Measurements from ENCODE around the gene ACTR1B.
"Not testable (repeated sequence)": the region's sequence is repeated elsewhere in the genome, so short reads cannot be mapped to it uniquely, and the experiment has no call there.

Gene ACTR1B

DNA sequence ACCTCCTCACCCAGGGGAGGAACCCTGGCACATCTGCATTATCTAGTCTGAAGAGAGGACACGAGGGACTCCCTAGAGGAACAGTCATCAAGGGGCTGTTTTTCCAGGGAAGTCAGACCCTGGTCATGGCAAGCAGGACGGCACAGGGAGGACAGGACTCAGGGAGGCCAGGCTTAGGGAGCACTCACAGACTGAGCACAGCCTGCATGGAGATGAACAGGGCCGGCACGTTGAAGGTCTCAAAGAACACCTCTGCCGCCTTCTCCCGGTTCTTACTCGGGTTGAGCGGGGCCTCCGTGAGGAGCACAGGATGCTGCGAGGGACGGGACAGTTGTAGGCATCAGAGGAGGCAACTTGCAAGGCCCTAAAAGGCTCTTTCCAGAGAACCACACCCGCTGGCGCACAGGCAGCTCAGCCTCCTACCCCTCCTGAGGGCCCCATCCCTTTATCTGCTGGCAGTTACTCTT is 5.1 kb downstream of the ACTR1B start:
- DNase-seq (ENCODE audit: low read depth, low spot score), result no peak

GRCh38 chr2:97657986-97658690 is 5.7 kb downstream of the ACTR1B start:
- no peak for DNase-seq (ENCODE audit: low read depth, low spot score)

DNA sequence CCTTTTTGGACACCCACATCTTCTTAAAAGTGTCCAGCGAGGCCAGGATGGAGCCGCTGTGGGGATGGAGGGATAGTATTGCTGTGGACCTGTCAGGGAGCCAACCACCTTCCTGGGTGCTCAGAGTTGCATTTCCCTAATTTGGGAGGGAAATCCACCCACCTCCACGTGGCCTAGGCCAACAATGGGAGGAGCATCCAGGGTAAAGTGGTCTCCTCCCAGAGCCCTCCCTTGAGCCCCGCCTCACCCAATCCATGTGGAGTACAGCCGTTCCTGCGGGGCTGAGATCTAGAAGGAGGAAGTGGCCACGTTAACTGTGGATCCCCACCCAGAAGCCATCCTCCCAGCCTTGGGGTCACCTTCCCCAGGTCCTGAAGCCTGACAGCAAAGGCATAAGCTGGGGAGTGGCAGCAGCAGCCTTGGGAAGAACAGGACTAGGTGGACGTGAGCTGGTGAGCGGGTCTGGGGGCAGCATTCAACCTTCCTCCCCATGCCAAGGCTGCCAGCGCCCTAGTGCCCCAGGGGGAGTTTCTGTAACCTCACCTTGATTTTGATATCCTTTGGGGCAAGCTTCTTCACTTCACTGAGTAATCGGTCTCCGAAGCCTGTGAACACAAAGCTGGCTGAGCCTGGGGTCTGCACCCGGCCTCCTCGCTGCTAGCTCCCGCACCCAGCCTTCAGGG is 6.8 kb downstream of the ACTR1B start:
- no peak for DNase-seq (ENCODE audit: low read depth, low spot score)

GRCh38 chr2:97656129-97656755 is 7.6 kb downstream of the ACTR1B start:
- no peak for DNase-seq (ENCODE audit: low read depth, low spot score)

- DNase-seq (ENCODE audit: low read depth, low spot score), result no peak
Observed at GRCh38 chr2:97654791-97655190, 9.1 kb downstream of the ACTR1B start.

- no peak for DNase-seq (ENCODE audit: low read depth, low spot score)
Observed at GRCh38 chr2:97654309-97654708, 9.5 kb downstream of the ACTR1B start.

- no peak for DNase-seq (ENCODE audit: low read depth, low spot score)
Observed at GRCh38 chr2:97653874-97654273, 10.0 kb downstream of the ACTR1B start.

DNA sequence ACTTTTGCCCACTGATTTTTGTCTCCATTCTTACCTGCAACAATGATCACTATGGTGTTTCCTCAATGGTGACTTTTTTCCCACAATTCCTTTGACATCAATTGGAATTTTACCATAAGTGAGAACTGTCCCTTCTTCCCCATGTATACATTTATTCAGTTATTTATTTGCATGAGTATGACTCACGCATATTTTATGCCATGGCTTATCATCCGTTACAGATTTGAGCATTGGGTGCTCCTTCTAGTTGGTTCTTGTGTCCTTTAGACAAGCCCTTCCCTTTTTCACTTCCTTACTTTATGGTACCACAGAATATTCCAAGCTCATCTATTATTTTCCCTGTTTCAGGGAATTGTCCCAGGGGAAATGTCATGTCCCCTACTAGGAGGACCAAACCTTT is 10.4 kb downstream of the ACTR1B start:
- DNase-seq (ENCODE audit: low read depth, low spot score), result no peak

GRCh38 chr2:97651114-97651513 is 12.7 kb downstream of the ACTR1B start:
- DNase-seq (ENCODE audit: low read depth, low spot score), result no peak

DNA sequence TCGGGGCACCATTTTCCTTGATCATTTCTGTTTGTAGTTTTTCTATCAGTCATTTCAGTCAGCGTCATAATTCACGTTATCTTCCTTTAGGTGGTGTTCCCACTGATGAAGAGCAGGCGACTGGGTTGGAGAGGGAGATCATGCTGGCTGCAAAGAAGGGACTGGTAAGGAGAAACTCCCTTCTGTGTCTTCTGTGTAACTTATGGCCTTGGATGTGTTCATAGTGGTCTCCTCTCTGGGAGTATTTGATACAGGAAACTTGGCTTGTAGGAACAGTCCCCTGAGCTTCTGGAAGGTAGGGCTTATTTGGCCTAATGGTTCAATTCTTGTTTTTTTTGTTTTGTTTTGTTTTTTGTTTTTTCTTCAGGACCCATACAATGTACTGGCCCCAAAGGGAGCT is 16.9 kb downstream of the ACTR1B start:
- no peak for DNase-seq (ENCODE audit: low read depth, low spot score)

GRCh38 chr2:97645695-97646629 is 17.9 kb downstream of the ACTR1B start, which contains the start of gene COX5B:
Gene COX5B, plus strand, starts transcription at chr2:97646062. Its CDS starts 25 bp downstream, at chr2:97646087.
- DNase-seq (ENCODE audit: low read depth, low spot score), result peak; percentile 87

- DNase-seq (ENCODE audit: low read depth, low spot score), result no peak
Observed at GRCh38 chr2:97645112-97645694, 18.6 kb downstream of the ACTR1B start.

GRCh38 chr2:97644023-97644717 is 19.7 kb downstream of the ACTR1B start:
- DNase-seq (ENCODE audit: low read depth, low spot score), result no peak

- DNase-seq (ENCODE audit: low read depth, low spot score), result not testable (repeated sequence)
Observed at GRCh38 chr2:97626049-97626430, 37.8 kb downstream of the ACTR1B start.

GRCh38 chr2:97625354-97626048 is 38.3 kb downstream of the ACTR1B start:
- not testable (repeated sequence) for DNase-seq (ENCODE audit: low read depth, low spot score)

DNA sequence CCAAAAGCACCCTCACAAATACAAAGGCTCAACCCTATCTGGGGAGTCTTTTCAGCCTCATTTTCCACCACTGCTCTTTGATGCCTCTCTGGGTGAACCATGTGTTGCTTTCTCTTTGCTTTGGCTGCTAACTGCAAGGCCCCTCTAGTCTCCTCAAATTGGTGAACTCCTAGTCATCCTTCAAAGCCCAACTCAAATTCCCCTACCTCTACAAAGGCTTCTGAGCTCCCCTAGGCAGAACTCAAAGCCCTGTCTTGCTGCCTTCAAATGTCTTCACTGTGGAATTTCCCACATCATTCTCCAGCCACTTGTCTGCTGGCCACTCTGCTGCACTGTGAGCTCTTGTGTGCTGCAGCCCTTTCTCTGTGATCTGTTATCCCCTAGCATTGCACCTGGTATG is 40.9 kb downstream of the ACTR1B start:
- not testable (repeated sequence) for DNase-seq (ENCODE audit: low read depth, low spot score)

- DNase-seq (ENCODE audit: low read depth, low spot score), result not testable (repeated sequence)
Observed at GRCh38 chr2:97620492-97620891, 43.4 kb downstream of the ACTR1B start.

GRCh38 chr2:97618939-97619827 is 44.7 kb downstream of the ACTR1B start:
- DNase-seq (ENCODE audit: low read depth, low spot score), result not testable (repeated sequence)

- DNase-seq (ENCODE audit: low read depth, low spot score), result no peak
Observed at GRCh38 chr2:97617911-97618310, 45.9 kb downstream of the ACTR1B start.

Data from iPS DF 19.7 (cell line).